NCI-H69 (cell line): ENCODE measurements around the gene TMEM182.
A peak's percentile ranks its signal among the peaks of the same experiment; 100 is the strongest.

Source experiments
- DNase-seq: peaks from one replicate; lab custom pipeline; 2025; lab: John Stamatoyannopoulos, UW

TMEM182 gene, protein sequence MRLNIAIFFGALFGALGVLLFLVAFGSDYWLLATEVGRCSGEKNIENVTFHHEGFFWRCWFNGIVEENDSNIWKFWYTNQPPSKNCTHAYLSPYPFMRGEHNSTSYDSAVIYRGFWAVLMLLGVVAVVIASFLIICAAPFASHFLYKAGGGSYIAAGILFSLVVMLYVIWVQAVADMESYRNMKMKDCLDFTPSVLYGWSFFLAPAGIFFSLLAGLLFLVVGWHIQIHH

DNA sequence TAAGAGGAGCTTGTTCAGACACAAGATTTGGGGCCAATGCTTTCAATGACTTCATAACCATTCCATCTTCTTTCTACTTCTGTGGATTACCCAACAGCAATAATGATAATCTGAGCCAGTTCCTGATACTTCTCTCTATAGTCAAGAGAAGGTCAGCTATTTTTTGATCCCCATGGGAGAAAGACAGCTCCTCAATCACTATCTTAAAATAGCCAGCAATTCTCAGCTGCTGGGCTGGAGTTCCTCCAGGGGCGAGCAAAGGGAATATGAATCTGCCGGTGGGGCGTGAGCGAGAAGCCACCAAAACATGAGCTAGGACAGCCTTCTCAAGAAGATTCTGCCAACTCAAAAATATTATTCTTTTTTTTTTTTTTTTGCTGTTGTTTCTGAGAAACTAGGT is at the start of gene TMEM182:
Gene TMEM182 (plus strand): TSS at position 269 of the 400 bp plus-strand sequence. CDS start 187 bp downstream, outside the sequence.
- no peak for DNase-seq

DNA sequence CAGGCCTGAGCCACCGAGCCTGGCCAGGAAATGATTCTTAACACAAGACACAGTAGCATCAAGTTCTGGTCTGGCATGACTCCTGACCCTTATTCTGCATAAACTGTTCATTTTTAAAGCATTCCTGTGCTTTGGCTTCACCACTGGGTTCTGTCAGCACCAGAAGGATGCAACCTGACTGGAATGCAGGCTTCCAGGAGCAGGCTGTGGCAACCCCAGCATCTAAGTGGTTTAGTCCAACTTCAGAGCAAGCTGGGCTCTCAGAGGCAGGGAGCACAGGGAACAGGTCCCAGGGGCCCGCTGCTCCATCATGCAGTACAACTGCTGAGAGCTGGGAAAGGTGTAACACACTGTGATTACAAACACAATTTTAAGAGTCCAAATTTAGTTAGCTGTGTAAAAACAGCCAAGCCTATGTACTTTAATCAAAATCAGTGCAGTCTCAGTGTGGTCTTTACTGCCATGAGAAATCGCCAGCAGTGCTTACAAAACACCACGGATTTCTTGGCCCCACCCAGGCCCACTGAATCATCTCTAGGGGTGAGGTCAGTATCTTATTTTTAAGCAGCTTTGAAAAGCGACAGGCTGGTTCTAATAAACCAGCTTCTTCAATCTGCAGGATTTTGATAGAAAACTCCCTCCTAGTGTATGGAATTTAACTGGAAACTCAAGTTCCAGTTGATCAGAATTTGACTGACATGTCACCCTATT is 44.4 kb upstream of the TMEM182 start:
- no peak for DNase-seq

- DNase-seq: no peak
These were observed 43.2 kb upstream of the TMEM182 start for GRCh38 chr2:102718387-102719316.

DNA sequence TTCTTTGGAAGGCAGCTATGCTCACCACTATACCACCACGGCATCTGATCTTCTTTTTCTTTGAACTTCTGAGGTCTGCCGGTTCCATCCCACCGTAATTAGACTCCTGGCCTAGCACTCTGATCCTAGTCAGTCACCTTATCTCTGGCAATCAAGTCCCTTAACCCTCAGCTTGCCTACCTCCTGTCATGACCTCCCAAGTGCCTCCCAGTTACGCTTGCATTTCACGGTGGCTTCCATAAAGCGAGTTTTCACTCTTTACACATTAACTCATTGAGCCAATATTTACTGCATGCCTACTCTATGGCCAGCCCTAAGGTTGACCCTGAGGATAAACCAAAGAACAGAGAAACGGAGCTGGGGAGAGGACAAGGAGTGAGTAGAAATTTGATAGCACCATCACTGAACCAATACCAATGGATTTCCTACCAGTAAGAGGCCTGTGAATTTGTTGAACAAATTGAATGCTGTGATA is 37.8 kb upstream of the TMEM182 start:
- no peak for DNase-seq

DNA sequence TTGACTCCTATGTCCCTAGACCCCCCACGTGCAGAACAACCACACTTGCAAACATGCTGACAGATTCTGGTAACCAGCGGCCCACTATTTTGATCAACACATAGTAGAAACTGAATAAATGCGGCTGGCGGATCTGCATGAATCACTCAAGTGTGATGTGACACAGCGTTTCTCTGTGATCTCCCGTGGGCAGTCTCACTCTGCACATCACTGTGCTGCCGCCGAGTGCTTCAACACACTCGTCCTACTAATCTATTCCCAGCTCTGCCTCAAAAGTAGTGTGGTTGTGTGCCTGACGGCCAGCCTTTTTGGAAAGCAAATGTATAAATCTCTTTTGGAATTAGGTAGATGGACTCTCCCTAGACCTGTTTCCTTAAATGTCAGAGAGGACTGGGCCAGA is 37.3 kb upstream of the TMEM182 start:
- DNase-seq: no peak

DNA sequence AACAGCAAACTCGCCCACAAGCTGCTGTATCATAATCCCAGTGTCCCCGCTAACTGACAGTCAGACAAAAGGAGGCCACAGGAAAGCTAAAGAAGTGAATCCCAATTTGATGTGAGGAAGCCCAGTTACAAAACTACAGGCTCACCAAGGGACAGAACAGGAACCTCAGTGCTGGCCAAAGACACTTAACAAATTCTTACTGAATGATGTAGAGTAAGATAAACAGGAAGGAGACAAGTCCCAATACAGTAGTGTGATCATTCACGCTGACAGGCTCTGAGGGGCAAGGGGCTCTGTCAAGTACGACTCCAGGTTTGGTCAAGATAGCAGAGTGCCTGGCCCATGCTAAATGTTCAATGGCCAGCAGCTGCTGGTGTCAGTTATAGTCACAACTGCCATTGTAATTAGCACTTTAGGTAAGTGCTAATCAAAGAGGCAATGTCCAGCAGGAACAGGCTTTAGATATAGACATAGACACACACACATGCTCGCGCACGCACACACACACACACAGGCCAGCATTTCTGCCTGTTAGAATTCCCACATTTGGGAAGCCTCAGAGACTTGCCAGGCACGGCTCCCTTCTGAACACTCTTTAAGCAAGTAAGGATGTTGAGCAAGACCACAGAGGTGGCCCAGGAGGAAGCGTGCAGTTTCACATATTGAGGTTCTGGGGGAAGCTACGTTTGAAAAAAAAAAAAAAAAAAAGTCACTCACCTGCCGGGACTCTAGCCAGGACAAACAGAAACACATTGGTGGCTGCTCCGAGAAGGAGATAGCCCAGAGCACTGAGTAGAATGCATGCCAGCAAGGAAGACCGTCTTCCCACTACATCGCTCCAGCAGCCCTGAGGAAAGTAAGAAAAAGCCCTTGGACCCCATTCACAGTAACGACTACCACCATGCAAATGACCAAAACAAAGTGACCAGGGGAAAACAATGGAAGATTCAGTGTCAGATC is 35.4 kb upstream of the TMEM182 start:
- no peak for DNase-seq

GRCh38 chr2:102735416-102736109 is 26.3 kb upstream of the TMEM182 start:
- DNase-seq: peak; percentile 30

GRCh38 chr2:102736110-102736409 is 25.8 kb upstream of the TMEM182 start:
- peak; percentile 65 for DNase-seq

DNA sequence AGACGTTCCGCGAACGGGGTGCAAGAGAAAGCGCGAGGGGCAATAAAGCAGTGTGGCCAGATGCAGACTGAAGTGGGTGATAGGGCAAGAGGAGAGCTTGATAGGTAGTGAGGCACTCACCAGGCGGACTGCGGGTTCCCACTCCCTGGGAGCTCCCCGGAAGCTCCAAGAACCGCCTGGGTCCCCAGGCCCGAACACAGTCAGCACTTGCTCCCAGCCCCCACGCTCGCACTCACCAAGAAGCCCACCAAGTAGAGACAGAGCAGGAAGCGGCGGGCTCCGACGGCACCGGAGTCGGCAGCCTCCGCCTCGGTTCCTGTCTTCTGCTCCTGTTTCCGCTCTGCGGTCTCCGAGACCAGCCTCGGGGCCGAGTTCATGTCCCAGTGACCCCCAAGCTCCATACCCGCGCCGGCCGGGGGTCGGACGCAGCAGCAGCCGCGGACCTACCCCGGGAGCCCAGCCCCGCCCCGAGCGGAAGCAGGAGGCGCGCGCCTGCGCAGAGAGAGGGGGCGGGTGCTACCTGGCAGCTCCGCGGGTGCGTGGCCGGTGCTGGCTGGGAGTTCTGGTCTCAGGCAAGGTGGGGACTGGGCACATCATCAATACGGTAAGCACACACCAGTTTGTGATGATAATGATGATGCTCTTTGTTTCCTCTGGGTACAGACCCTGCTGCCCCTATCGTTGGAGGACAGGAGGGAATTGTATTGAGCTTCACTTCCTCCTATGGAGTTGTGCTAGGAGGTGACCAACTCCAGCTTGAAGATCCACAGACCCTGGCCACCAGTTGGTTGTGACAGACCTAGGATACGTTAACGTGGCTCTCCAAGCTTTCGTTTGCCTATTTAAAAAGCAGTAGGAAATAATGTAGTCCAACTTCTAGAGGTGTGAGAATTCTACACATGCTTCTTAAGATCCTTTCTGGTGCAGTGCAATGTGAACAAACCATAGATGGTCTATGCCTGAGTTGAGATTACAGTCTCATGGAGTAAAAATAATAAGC is 25.1 kb upstream of the TMEM182 start:
- peak; percentile 81 for DNase-seq

GRCh38 chr2:102737431-102737830 is 24.4 kb upstream of the TMEM182 start:
- no peak for DNase-seq

GRCh38 chr2:102743259-102743658 is 18.6 kb upstream of the TMEM182 start:
- DNase-seq: no peak

GRCh38 chr2:102748107-102748506 is 13.7 kb upstream of the TMEM182 start:
- no peak for DNase-seq

DNA sequence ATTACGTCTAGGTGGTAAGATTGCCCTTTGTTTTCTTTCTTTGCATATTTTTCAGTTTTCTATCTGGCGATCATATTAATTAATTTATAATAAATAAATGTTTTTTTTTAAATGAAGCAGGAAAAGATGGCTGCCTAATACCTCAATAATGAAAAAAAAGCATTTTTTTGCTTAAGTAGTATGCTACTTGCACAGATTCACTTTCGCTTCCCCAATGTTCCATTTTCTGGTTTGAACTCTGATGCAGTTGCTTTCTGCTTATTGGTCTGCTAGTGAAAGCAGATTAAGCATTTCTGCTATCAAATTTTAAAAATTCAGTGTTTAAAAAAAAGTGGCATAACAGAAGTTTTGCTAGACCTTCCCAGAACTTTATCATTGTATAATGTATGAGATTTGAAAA is 11.9 kb upstream of the TMEM182 start:
- DNase-seq: no peak

GRCh38 chr2:102753563-102754159 is 8.2 kb upstream of the TMEM182 start:
- peak; percentile 48 for DNase-seq

- DNase-seq: no peak
These were observed 7.2 kb upstream of the TMEM182 start for GRCh38 chr2:102754456-102755145.

GRCh38 chr2:102755284-102755683 is 6.5 kb upstream of the TMEM182 start:
- no peak for DNase-seq

DNA sequence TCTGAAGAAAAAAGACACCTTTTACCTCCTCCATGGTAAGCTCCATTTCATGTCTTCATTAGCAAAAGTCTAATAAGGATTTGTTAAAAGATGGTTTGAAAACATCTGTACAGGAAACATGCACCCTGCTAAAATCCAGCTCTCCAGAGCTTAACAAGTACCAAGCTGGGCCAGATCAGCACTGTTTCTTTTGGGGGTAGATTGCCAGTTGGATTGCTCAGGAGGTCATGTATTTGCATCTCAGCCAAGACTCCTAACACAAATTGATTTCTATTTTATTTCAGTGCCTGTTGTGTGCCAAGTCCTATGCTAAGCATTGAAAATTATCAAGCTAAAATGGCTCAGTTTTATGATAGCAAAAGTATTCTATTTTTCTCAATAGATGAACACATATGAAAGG is 3.4 kb upstream of the TMEM182 start:
- no peak for DNase-seq

DNA sequence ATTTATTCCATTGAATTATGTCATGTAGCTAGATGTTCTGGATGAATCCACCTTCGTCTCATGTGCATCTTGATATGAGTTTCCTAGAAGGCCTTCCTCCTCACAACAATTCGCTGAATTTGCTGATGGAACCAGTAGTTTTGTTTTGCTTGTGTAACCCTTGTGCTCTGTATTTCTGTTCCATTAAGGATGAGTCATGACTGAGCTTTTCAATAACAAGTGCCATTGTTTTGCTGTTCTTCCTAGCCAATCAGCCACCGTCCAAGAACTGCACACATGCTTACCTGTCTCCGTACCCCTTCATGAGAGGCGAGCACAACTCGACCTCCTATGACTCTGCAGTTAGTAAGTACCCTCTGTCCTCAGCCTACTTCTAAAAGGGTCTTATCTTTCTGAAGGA is 2.3 kb downstream of the TMEM182 start:
- no peak for DNase-seq

DNA sequence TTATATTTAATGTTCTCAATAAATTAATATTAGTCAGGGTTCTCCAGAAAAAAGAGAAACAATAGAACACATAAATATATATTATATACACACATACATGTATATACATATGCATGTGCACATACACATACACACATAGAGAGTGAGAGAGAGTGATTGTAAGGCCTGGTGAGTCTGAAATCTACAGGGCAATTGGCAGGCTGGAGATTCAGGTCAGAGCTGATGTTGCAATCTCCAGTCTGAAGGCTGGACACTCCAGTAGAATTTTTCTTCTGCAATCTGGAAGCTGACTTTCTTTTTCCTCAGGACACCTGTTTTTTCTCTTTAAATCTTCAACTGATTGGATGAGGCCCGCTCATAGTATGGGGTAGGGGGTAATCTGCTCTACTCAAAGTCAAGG is 3.2 kb downstream of the TMEM182 start:
- DNase-seq: no peak
